Esophagus (tissue), 2 donors: ENCODE results near the gene NLRC5. TPM values are rescaled to one million over a fixed set of nuclear protein-coding genes. Genes with fewer than 3 reads are reported as not detected.
"Not testable (repeated sequence)": the region's sequence is repeated elsewhere in the genome, so short reads cannot be mapped to it uniquely, and the experiment has no call there.

Source experiments
- H3K27ac ChIP-seq, 2 donors: one replicate each; pipeline ENCODE4 v1.5.1; 2013; ENCODE audit warnings: low read depth in 2 of 2, mild to moderate bottlenecking in 2 of 2, inconsistent platforms in 1 of 2, low read length in 1 of 2, moderate library complexity in 1 of 2
- H3K27me3 ChIP-seq, 2 donors: one replicate each; pipeline ENCODE4 v1.6.1; 2013; ENCODE audit warnings: low read length in 2 of 2, control low read depth in 1 of 2, mild to moderate bottlenecking in 1 of 2; ENCODE audit not compliant: insufficient read depth in 2 of 2, control insufficient read depth in 1 of 2
- H3K36me3 ChIP-seq, 2 donors: one replicate each; pipeline ENCODE4 v1.6.1; 2013; ENCODE audit warnings: low read length in 1 of 2; ENCODE audit not compliant: control insufficient read depth in 2 of 2, insufficient read depth in 2 of 2
- H3K4me1 ChIP-seq, 2 donors: one replicate each; pipeline ENCODE4 v1.6.1; 2013; ENCODE audit warnings: low read length in 1 of 2; ENCODE audit not compliant: control insufficient read depth in 2 of 2, insufficient read depth in 2 of 2
- H3K4me3 ChIP-seq, 2 donors: one replicate each; pipeline ENCODE4 v1.5.1; 2013; ENCODE audit warnings: low read length in 2 of 2, mild to moderate bottlenecking in 2 of 2, low read depth in 1 of 2, moderate library complexity in 1 of 2
- H3K9me3 ChIP-seq, 2 donors: one replicate each; pipeline ENCODE4 v1.6.1; 2013; ENCODE audit warnings: mild to moderate bottlenecking in 2 of 2, low read depth in 1 of 2, low read length in 1 of 2, moderate library complexity in 1 of 2; ENCODE audit not compliant: control insufficient read depth in 2 of 2, insufficient read depth in 1 of 2
- WGBS, 2 donors: extraction: QIAGEN DNeasy Blood & Tissue Kit; methylation state at CpG; one replicate each; pipeline ENCODE4 v1.1.7; 2013; 5-methylcytosine and 5-hydroxymethylcytosine counted together
- polyA plus RNA-seq, 2 donors: library from polyadenylated mRNA; stranded (reverse); fragments of 200-250 nt; gene quantifications; one replicate each; pipeline ENCODE4 v1.2.3, GENCODE V29; 2013
- donor health status: healthy with polysubstance abuse.
- donor health status: Bipolar disorder and iron deficiency.

NLRC5 gene
- polyA plus RNA-seq, 2 donors, result 11.3 to 21.7 TPM

DNA sequence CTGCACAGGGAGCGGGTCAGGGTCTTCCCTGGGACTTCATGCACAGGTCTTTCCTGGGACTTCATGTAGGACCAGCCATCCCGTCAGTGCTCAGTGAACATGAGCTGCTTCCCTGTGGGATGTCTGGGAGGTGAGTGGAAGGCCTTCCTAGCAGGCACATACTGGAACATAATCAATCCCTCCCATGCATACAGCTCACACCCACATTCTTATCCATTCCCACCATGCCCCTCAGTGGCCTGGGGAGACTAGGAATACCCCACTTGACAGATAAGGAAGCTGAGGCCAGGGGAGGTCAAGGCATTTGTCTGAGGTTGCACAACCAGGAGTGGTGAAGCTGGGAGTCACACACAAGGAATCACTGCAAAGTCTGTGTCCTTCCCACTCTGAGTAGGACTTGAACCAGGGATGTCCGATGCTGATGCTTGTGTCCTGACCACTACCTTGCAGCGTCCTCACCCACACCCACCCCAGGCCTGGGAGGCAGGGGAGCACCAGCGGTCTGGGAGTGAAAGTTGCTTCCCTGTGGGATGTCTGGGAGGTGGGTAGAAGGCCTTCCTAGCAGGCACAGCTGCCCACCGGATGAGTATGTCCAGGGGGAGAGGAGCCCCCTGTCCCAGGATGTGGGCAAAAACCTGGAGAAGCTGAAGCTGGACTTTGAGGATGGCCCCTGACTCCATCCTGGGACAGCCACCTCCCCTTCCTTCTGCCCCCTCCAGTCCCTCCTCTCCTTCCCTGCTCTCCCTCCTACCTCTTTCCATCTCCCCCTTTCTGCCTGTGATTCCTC is 1.0 kb upstream of the NLRC5 start:
- Histone ChIP-seq H3K9me3 (no peaks in the 10 kb centered on the region), H3K27ac (peak overlapping the region; percentile 69 to 81), H3K4me3 (peak overlapping the region; percentile 79 to 89), H3K4me1 (peaks cover 0 to 20% of the 10 kb centered on the region in 2 donors), H3K36me3 (no peaks in the 10 kb centered on the region), H3K27me3 (no peaks in the 10 kb centered on the region)
- 67 to 81% methylated on average over 6 of the region's 6 CpGs for WGBS, 2 donors

DNA sequence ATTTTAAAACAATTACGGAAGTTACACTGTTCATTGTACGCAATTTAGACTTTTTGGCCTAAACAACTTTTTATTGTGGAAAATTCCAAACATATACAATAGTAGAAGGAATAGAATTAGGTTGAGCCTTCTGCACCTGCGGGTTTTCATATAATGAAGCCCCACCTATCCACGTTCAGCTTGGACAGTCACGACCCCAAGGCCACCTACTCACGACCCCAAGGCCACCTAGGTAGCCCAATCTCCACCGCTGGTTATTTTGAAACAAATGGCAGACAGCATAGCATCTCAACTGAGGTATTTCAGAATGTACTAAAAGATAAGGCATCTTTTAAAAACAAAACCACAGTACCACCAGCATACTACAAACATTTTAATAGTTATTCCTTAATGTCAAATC is 631 bp downstream of the NLRC5 start:
- Histone ChIP-seq H3K27me3 (no peaks in the 10 kb centered on the region), H3K9me3 (no peaks in the 10 kb centered on the region), H3K4me1 (peaks cover 0 to 20% of the 10 kb centered on the region in 2 donors), H3K27ac (peak overlapping the region in 1 of 2 donors; percentile 84), H3K36me3 (no peaks in the 10 kb centered on the region), H3K4me3 (peak overlapping the region; percentile 79 to 89)
- 11 to 18% methylated on average over 7 of the region's 7 CpGs for WGBS, 2 donors

DNA sequence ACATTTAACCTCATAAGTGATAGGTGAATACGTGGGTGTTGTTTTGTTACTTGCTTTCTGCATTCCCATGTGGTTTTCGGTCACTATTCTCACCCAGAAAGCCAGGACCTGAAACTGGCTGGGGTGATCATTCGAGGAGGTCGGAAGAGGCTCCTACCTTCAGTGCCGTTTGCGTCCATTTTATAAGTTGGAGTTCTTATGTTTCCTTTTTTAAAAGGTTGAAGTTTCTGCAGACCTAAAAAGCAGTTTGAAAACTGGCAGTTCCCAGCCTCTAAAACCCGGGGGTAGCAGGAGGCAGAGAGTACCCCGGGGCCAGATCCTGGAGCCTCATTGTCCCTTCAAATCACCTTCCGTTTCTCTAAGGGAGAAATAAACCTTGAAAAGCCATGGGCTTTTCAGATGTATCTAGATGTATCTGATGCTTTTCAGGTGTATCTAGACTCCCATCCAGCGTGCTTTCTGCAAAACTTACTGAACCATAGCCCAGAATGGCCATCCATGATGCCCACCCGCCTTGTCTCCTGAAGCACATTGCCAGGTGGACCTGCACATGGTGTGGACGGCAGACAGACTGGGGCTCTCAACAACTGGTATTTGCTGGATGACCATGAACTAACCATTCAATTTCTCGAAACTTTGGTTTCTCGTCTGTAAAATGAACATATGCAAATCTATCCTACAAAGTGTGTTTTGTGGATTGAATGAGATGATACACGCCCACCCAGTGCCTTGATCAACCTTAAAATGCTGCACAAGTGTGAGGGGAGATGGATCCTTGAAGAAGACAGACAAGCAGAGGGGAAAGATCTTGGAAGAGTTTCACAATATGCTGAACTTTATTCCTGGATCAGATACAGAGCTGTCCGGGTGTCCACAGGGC is 1.3 kb downstream of the NLRC5 start:
- peak overlapping the region in 1 of 2 donors; percentile 3 for H3K27ac ChIP-seq
- peak overlapping the region in 1 of 2 donors; percentile 79 for H3K4me3 ChIP-seq
- no peaks in the 10 kb centered on the region for H3K9me3 ChIP-seq
- no peaks in the 10 kb centered on the region for H3K36me3 ChIP-seq
- H3K27me3 ChIP-seq, result no peaks in the 10 kb centered on the region
- peaks cover 0 to 14% of the 10 kb centered on the region in 2 donors for H3K4me1 ChIP-seq
- WGBS, 2 donors, result 53 to 62% methylated on average over 16 of the region's 16 CpGs

DNA sequence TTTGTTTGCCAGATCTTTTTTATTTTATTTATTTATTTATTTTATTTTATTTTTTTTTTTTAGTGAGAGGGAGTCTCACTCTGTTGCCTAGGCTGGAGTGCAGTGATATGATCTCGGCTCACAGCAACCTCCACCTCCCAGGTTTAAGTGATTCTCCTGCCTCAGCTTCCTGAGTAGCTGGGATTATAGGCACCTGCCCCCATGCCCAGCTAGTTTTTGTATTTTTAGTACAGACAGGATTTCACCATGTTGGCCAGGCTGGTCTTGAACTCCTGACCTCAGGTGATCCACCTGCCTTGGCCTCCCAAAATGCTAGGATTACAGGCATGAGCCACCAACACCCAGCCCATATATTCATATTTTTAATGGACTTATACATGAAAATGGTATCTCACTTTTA is 3.1 kb downstream of the NLRC5 start:
- H3K4me3 ChIP-seq, H3K27ac ChIP-seq, H3K27me3 ChIP-seq, H3K36me3 ChIP-seq, H3K9me3 ChIP-seq: not testable (repeated sequence)
- 72 to 85% methylated on average over 1 of the region's 1 CpG for WGBS, 2 donors
- H3K4me1 ChIP-seq, result peaks cover 0 to 10% of the 10 kb centered on the region in 2 donors

DNA sequence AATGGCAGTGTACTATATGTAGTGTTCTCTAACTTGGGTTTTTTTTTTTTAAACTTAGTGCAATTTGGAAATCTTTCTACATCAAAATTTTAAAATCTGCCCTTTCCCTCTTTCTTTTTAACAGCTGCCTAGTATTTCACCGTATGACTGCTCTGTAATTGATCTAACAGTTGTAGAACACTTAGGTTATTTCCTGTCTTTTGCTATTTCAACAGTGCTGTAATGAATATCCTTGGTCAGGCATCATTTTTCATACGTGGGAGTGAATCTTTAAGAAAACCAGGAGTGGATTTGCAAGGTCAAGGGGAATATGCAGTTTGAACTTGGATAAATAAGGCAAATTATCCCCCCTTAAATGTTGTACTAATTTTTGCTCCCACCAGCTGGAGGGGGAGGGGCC is 3.8 kb downstream of the NLRC5 start:
- H3K4me3 ChIP-seq, result no peak overlapping the region
- peaks cover 0 to 8% of the 10 kb centered on the region in 2 donors for H3K4me1 ChIP-seq
- WGBS, 2 donors, result 40 to 48% methylated on average over 2 of the region's 2 CpGs
- H3K27ac ChIP-seq, result no peak overlapping the region
- no peaks in the 10 kb centered on the region for H3K9me3 ChIP-seq
- no peaks in the 10 kb centered on the region for H3K27me3 ChIP-seq
- H3K36me3 ChIP-seq, result no peaks in the 10 kb centered on the region

DNA sequence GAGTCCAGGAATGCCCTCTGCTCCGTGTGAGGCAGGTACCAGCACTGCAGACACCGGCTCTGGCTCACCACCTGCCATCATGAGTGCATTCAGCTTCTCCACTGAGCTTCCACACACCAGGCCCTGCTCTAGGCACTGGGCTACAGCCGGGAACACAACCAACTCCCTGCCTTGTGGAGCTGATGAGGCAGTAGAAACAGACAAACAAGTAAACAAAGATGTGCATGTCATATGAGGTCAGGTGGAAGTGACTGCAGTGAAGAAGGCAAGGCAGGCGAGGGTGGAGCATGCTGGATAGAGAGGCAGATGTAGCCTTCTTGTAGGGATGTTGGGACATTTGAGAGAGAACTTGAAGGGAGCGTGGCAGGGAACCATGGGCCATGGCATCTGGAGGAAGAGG is 5.0 kb downstream of the NLRC5 start:
- peaks cover 0 to 4% of the 10 kb centered on the region in 2 donors for H3K4me1 ChIP-seq

DNA sequence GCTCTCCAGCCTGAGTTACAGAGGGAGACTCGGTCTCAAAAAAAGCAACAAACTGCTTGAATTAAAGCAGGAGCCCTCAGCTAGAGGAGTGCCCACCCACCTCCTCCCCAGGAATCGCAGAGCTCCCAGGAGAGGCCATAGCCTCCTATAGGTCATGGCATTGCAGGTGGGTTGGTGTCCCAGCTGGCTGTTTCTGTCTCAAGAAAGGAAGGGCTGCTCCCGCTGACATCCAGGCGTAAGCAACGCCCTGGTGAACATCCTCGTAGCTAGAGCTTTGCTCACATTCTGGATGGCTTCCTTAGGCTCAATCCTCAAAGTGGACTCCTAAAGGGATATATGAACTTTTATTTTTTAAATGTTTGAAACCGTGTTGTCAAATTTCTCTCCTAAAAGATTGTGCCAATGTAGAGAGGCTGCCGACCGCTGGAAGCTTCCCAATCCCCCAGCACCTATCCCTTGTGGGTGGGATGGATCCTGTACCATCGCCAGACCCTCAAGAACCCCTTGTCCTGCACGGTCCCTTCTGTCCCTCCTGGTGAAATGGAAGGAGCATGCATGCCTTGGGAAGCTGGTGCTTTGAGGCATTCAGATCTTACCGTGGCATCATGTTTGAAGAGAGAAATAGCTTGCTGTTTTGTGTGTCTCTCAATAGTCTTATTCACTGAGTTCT is 5.9 kb downstream of the NLRC5 start:
- Histone ChIP-seq H3K9me3 (no peaks in the 10 kb centered on the region), H3K4me1 (peaks cover under 1 to 14% of the 10 kb centered on the region in 2 donors), H3K4me3 (no peak overlapping the region), H3K36me3 (no peaks in the 10 kb centered on the region), H3K27ac (no peak overlapping the region), H3K27me3 (no peaks in the 10 kb centered on the region)
- 81% methylated on average over 12 of the region's 12 CpGs for WGBS, 2 donors

More for the DNA sequence above, 5.0 kb downstream of the NLRC5 start:
- Histone ChIP-seq H3K4me3 (no peak overlapping the region), H3K27ac (no peak overlapping the region), H3K27me3 (no peaks in the 10 kb centered on the region), H3K9me3 (no peaks in the 10 kb centered on the region), H3K36me3 (no peaks in the 10 kb centered on the region)
- WGBS, 2 donors, result 82 to 86% methylated on average over 5 of the region's 5 CpGs

DNA sequence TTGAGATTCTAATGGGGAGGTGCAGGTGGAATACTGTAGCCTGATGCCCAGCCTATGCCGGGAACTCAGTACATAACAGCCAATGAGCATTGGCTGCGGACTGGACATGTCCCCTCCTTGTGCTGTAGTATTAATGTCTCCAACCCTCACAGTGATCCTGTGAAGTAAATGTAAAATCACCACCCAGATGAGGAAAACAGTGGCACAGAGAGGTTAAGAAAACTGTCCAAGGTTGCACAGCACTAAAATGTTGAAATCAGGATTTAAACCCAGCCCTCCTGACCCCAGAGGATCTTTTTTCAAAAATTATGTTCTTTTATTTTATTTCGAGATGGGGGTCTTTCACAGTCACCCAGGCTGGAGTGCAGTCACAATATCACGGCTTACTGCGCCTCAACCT is 7.9 kb downstream of the NLRC5 start:
- Histone ChIP-seq H3K27ac (no peak overlapping the region), H3K4me1 (peaks cover 3 to 13% of the 10 kb centered on the region in 2 donors), H3K36me3 (no peaks in the 10 kb centered on the region), H3K27me3 (no peaks in the 10 kb centered on the region), H3K9me3 (no peaks in the 10 kb centered on the region), H3K4me3 (no peak overlapping the region)
- WGBS, 2 donors, result 93 to 96% methylated on average over 5 of the region's 5 CpGs

DNA sequence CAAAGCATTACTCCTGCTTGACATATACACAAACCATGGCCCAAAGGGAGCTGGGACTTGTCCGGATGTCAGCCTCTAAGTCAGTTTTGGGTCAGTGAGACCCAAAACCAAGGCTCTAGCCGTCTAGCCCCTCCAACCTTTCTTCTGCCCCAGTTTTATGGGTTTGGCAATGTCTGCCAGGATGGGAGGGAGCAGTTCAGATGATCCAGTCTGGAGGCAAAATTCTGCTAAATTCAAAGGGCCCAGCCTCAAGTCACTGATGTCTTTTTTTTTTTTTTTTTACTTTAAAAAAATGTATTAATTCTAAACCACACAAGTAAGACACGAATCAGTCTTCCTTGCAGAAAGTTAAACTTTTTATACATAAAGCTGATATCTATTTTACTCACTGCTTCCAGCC is 8.6 kb downstream of the NLRC5 start:
- Histone ChIP-seq H3K9me3 (no peaks in the 10 kb centered on the region), H3K4me3 (no peak overlapping the region), H3K27ac (no peak overlapping the region), H3K27me3 (no peaks in the 10 kb centered on the region), H3K36me3 (no peaks in the 10 kb centered on the region), H3K4me1 (peaks cover 3 to 13% of the 10 kb centered on the region in 2 donors)
- WGBS, 2 donors, result 65 to 79% methylated on average over 3 of the region's 3 CpGs
